HL-60 (cell line): Measurements from ENCODE around the gene AIF1.

ENCODE experiments used
- GABPA ChIP-seq: IDR thresholded peaks from 2 replicates; pipeline ENCODE4 v1.6.1; 2012; ENCODE audit warnings: low read depth
- TF ChIP-seq, protein P1 (sequence below): IDR thresholded peaks from one replicate; pipeline ENCODE4 v1.5.1; 2011; ENCODE audit warnings: low read length, control low read depth, inconsistent platforms; ENCODE audit not compliant: insufficient read depth
- TF ChIP-seq, protein P2 (sequence below): IDR thresholded peaks from 2 replicates; pipeline ENCODE4 v1.6.1; 2012; ENCODE audit warnings: low read depth; ENCODE audit not compliant: insufficient replicate concordance

DNA sequence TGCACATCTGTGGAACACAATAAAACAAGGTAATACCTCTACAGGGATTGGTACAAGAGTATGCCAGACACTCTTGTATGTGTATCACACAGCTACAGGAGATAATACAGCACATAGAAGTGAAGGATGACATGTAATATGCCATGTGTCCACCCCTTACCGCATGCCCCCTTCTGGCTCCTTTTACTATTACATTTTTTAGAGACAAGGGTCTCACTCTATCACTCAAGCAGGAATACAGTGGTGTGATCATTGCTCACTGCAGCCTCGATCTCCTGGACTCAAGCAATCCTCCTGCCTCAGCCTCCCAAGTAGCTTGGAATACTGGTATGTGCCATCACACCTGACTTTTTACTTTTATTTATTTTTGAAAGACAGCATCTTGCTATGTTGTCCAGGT is 18.0 kb upstream of the AIF1 start:
- TF ChIP-seq, protein P1, sequence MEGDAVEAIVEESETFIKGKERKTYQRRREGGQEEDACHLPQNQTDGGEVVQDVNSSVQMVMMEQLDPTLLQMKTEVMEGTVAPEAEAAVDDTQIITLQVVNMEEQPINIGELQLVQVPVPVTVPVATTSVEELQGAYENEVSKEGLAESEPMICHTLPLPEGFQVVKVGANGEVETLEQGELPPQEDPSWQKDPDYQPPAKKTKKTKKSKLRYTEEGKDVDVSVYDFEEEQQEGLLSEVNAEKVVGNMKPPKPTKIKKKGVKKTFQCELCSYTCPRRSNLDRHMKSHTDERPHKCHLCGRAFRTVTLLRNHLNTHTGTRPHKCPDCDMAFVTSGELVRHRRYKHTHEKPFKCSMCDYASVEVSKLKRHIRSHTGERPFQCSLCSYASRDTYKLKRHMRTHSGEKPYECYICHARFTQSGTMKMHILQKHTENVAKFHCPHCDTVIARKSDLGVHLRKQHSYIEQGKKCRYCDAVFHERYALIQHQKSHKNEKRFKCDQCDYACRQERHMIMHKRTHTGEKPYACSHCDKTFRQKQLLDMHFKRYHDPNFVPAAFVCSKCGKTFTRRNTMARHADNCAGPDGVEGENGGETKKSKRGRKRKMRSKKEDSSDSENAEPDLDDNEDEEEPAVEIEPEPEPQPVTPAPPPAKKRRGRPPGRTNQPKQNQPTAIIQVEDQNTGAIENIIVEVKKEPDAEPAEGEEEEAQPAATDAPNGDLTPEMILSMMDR = peak; percentile 21
- TF ChIP-seq, protein P2, sequence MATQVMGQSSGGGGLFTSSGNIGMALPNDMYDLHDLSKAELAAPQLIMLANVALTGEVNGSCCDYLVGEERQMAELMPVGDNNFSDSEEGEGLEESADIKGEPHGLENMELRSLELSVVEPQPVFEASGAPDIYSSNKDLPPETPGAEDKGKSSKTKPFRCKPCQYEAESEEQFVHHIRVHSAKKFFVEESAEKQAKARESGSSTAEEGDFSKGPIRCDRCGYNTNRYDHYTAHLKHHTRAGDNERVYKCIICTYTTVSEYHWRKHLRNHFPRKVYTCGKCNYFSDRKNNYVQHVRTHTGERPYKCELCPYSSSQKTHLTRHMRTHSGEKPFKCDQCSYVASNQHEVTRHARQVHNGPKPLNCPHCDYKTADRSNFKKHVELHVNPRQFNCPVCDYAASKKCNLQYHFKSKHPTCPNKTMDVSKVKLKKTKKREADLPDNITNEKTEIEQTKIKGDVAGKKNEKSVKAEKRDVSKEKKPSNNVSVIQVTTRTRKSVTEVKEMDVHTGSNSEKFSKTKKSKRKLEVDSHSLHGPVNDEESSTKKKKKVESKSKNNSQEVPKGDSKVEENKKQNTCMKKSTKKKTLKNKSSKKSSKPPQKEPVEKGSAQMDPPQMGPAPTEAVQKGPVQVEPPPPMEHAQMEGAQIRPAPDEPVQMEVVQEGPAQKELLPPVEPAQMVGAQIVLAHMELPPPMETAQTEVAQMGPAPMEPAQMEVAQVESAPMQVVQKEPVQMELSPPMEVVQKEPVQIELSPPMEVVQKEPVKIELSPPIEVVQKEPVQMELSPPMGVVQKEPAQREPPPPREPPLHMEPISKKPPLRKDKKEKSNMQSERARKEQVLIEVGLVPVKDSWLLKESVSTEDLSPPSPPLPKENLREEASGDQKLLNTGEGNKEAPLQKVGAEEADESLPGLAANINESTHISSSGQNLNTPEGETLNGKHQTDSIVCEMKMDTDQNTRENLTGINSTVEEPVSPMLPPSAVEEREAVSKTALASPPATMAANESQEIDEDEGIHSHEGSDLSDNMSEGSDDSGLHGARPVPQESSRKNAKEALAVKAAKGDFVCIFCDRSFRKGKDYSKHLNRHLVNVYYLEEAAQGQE = no peak
- no peak for TF ChIP-seq GABPA
